Stomach (tissue), 4 donors: ENCODE data around the gene MBOAT2.

Experiments
- EP300 ChIP-seq: sonication (generic); formaldehyde crosslinking; IDR thresholded peaks from one replicate; pipeline ENCODE4 v1.6.1; 2017; ENCODE audit warnings: antibody characterized with exemption
- POLR2A ChIP-seq, 4 donors: fragments of 450-650 bp; IDR thresholded peaks; one replicate each; pipeline ENCODE4 v1.6.1; 2016; ENCODE audit warnings: antibody characterized with exemption in 4 of 4, control low read depth in 2 of 4, mild to moderate bottlenecking in 1 of 4, moderate library complexity in 1 of 4
- POLR2AphosphoS5 ChIP-seq, 3 donors: sonication (generic); formaldehyde crosslinking; IDR thresholded peaks; one replicate each; pipeline ENCODE4 v1.6.1; 2016; ENCODE audit warnings: antibody characterized with exemption in 3 of 3
- TF ChIP-seq, protein P1 (sequence below), 7 experiments: fragments of 450-650 bp in 4 of 7; fragments of 200-600 bp in 3 of 7; sonication (generic) in 3 of 7; IDR thresholded peaks; one replicate each; pipeline ENCODE4 v1.5.1; 2016 to 2019; ENCODE audit warnings: antibody characterized with exemption in 7 of 7, control low read depth in 2 of 7, mild to moderate bottlenecking in 1 of 7

GRCh38 chr2:9032536-9033255 is 29.2 kb upstream of the MBOAT2 start:
- TF ChIP-seq, protein P1, sequence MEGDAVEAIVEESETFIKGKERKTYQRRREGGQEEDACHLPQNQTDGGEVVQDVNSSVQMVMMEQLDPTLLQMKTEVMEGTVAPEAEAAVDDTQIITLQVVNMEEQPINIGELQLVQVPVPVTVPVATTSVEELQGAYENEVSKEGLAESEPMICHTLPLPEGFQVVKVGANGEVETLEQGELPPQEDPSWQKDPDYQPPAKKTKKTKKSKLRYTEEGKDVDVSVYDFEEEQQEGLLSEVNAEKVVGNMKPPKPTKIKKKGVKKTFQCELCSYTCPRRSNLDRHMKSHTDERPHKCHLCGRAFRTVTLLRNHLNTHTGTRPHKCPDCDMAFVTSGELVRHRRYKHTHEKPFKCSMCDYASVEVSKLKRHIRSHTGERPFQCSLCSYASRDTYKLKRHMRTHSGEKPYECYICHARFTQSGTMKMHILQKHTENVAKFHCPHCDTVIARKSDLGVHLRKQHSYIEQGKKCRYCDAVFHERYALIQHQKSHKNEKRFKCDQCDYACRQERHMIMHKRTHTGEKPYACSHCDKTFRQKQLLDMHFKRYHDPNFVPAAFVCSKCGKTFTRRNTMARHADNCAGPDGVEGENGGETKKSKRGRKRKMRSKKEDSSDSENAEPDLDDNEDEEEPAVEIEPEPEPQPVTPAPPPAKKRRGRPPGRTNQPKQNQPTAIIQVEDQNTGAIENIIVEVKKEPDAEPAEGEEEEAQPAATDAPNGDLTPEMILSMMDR (IDR thresholded peaks at IDR 0.05), result no peak
- no peak for TF ChIP-seq POLR2A (IDR thresholded peaks at IDR 0.05)
- no peak for TF ChIP-seq POLR2AphosphoS5 (IDR thresholded peaks at IDR 0.05)
- TF ChIP-seq EP300, result no peak
